A673 (cell line): ENCODE measurements around the gene ZNF483. TPM values are rescaled to one million over a fixed set of nuclear protein-coding genes. Genes with fewer than 3 reads are reported as not detected.
"Not testable (repeated sequence)": the region's sequence is repeated elsewhere in the genome, so short reads cannot be mapped to it uniquely, and the experiment has no call there.

ENCODE experiments used
- BruUV-seq: library from RNA; stranded (reverse); fragments of 400-500 nt; replicated peaks from 2 replicates; lab custom pipeline; 2021; lab: Mats Ljungman, UMichigan
- CTCF ChIA-PET: fragments of 300-600 bp; sonication (Branson Sonifier 250); formaldehyde crosslinking; loops from one replicate; lab custom pipeline; 2022; ENCODE audit warnings: antibody characterized with exemption; lab: Charles Lee
- POLR2A ChIA-PET: fragments of 300-600 bp; sonication (Branson Sonifier 250); formaldehyde crosslinking; loops from one replicate; lab custom pipeline; 2022; ENCODE audit warnings: antibody characterized with exemption; ENCODE audit not compliant: low non-redundant PET; lab: Charles Lee
- DNase-seq: peaks from one replicate; pipeline ENCODE4 v3.0.0-alpha.2; 2015; ENCODE audit warnings: low spot score
- H3K27ac ChIP-seq: fragments of 200-600 bp; sonication (generic); 2 replicates; pipeline ENCODE4 v1.5.1; 2016; ENCODE audit warnings: mixed run types, low read depth, mild to moderate bottlenecking, mixed read lengths, antibody characterized with exemption, low read length; ENCODE audit not compliant: poor library complexity, severe bottlenecking
- H3K27me3 ChIP-seq: fragments of 200-600 bp; sonication (generic); replicated peaks from 2 replicates; pipeline ENCODE4 v1.6.1; 2017; ENCODE audit warnings: mixed run types, low read depth, mild to moderate bottlenecking, mixed read lengths, antibody characterized with exemption, low read length; ENCODE audit not compliant: insufficient read depth, poor library complexity
- H3K36me3 ChIP-seq: fragments of 200-600 bp; sonication (generic); 2 replicates; pipeline ENCODE4 v1.6.1; 2016; ENCODE audit warnings: mixed run types, mild to moderate bottlenecking, mixed read lengths, antibody characterized with exemption, low read length; ENCODE audit not compliant: insufficient read depth, poor library complexity, severe bottlenecking
- H3K4me1 ChIP-seq: fragments of 200-600 bp; sonication (generic); 2 replicates; pipeline ENCODE4 v1.6.1; 2017; ENCODE audit warnings: mixed run types, mild to moderate bottlenecking, mixed read lengths, antibody characterized with exemption, low read length; ENCODE audit not compliant: insufficient read depth, poor library complexity, severe bottlenecking
- H3K4me3 ChIP-seq: fragments of 200-600 bp; sonication (generic); 2 replicates; pipeline ENCODE4 v1.5.1; 2016; ENCODE audit warnings: low read depth, mixed run types, mild to moderate bottlenecking, mixed read lengths, low read length; ENCODE audit not compliant: poor library complexity, severe bottlenecking
- H3K9me3 ChIP-seq: fragments of 200-600 bp; sonication (generic); 2 replicates; pipeline ENCODE4 v1.6.1; 2016; ENCODE audit warnings: mixed run types, low read depth, mild to moderate bottlenecking, mixed read lengths, antibody characterized with exemption, low read length; ENCODE audit not compliant: poor library complexity, severe bottlenecking
- CTCF ChIP-seq: fragments of 300-800, 200-600 bp; sonication (generic); conservative IDR thresholded peaks from 2 replicates; pipeline ENCODE4 v1.5.1; 2017; ENCODE audit warnings: low read depth, mild to moderate bottlenecking, antibody characterized with exemption, low read length, moderate library complexity, mixed read lengths
- EZH2 ChIP-seq: fragments of 200-600 bp; sonication (generic); IDR thresholded peaks from 2 replicates; pipeline ENCODE4 v1.6.1; 2017; ENCODE audit warnings: borderline replicate concordance, low read depth, mild to moderate bottlenecking, mixed read lengths, antibody characterized with exemption, low read length; ENCODE audit not compliant: poor library complexity, severe bottlenecking
- intact Hi-C: fragments of 100-400 bp; cut with micrococcal nuclease; formaldehyde crosslinking; loops from one replicate; pipeline ENCODE4 v1.10.0; 2022; ENCODE audit not compliant: unreplicated experiment
- total RNA-seq: library from RNA; stranded (reverse); gene quantifications from 2 replicates; pipeline ENCODE4 v1.2.3, GENCODE V29; 2021

ZNF483 gene
- total RNA-seq, 1 experiment from 2014 or later: 3.4 TPM

DNA sequence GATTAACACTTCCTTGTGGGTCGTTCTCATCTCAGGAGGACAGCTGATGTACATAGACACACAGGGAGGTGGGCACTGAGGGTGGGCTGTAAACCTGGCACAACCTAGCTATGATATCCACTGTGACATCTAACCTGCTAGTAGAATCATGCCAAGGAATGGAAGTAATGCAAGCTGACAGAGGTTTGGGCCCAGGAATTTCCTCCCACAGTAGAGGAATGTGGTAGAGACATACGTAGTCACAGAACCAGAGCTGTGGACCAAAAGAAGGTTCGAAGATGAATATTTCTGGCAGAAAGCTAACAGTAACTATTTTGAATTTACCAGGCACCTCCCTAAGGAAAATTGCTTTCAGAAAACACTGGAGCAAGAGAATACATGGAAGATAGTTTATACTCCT, 90.9 kb downstream of the ZNF483 start:
- Histone ChIP-seq H3K36me3 (no peaks in the 10 kb centered on the region), H3K27me3 (peaks cover 12% of the 10 kb centered on the region), H3K27ac (no peak overlapping the region), H3K9me3 (no peaks in the 10 kb centered on the region), H3K4me3 (no peak overlapping the region), H3K4me1 (no peaks in the 10 kb centered on the region)
- no peak for DNase-seq
- TF ChIP-seq CTCF (no peak), EZH2 (no peak)
- intact Hi-C loops: no loop called here
- BruUV-seq: no TSS peak
- CTCF ChIA-PET: no interaction called here
- POLR2A ChIA-PET: no interaction called here

GRCh38 chr9:111617349-111617748, 92.4 kb downstream of the ZNF483 start:
- DNase-seq, CTCF ChIA-PET, H3K4me1 ChIP-seq, BruUV-seq, H3K9me3 ChIP-seq, H3K27ac ChIP-seq, intact Hi-C loops, POLR2A ChIA-PET, H3K4me3 ChIP-seq, H3K36me3 ChIP-seq: not testable (repeated sequence)
- peaks cover 12% of the 10 kb centered on the region for H3K27me3 ChIP-seq

GRCh38 chr9:111621895-111622480, 97.0 kb downstream of the ZNF483 start:
- H3K4me1 ChIP-seq: no peaks in the 10 kb centered on the region
- no peaks in the 10 kb centered on the region for H3K9me3 ChIP-seq
- POLR2A ChIA-PET: interaction anchor here (0.6 kb wide), 1 partner anchor 326 kb away, joined by 3 read pairs; no protein-coding TSS in a partner anchor
- intact Hi-C loops: no loop called here
- TF ChIP-seq CTCF (peak; percentile 60), EZH2 (no peak)
- CTCF ChIA-PET: interaction anchor here (0.7 to 0.9 kb wide), 2 partner anchors 14 to 24 kb away, joined by 3 to 6 read pairs; no protein-coding TSS in a partner anchor
- DNase-seq: peak; percentile 36
- H3K27me3 ChIP-seq: peaks cover 4% of the 10 kb centered on the region
- H3K36me3 ChIP-seq: no peaks in the 10 kb centered on the region
- BruUV-seq: no TSS peak
- no peak overlapping the region for H3K4me3 ChIP-seq
- H3K27ac ChIP-seq: no peak overlapping the region

- ChIA-PET POLR2A (interaction anchor here (0.6 kb wide), 1 partner anchor 326 kb away, joined by 3 read pairs; no protein-coding TSS in a partner anchor), CTCF (no interaction called here)
- DNase-seq: peak; percentile 63
- Histone ChIP-seq H3K4me1 (no peaks in the 10 kb centered on the region), H3K36me3 (no peaks in the 10 kb centered on the region), H3K27ac (no peak overlapping the region), H3K27me3 (peaks cover 4% of the 10 kb centered on the region), H3K9me3 (no peaks in the 10 kb centered on the region), H3K4me3 (no peak overlapping the region)
- no peak for TF ChIP-seq EZH2
- no peak for TF ChIP-seq CTCF
- BruUV-seq: no TSS peak
- intact Hi-C loops: no loop called here
These were observed 97.6 kb downstream of the ZNF483 start for GRCh38 chr9:111622626-111623025.
